ENCODE measurements around the gene ETV1.

Gene ETV1

GRCh38 chr7:13986208-13986607 lies 3.3 kb downstream of the ETV1 start:
- no peak for DNase-seq

- DNase-seq = no peak
These were observed 4.4 kb downstream of the ETV1 start for GRCh38 chr7:13984831-13985685.

- no peak for DNase-seq
These were observed 5.4 kb downstream of the ETV1 start for GRCh38 chr7:13984061-13984460.

- DNase-seq = peak in 1 of 3 donors; percentile 2
These were observed 6.4 kb downstream of the ETV1 start for GRCh38 chr7:13982940-13983677.

- DNase-seq = peak; percentile 17 to 21 (median 19)
These were observed 8.4 kb downstream of the ETV1 start for GRCh38 chr7:13981070-13981469.

- DNase-seq = no peak
These were observed 9.0 kb downstream of the ETV1 start for GRCh38 chr7:13980474-13980873.

GRCh38 chr7:13979671-13980435 lies 9.6 kb downstream of the ETV1 start:
- no peak for DNase-seq

GRCh38 chr7:13976594-13976993 lies 12.9 kb downstream of the ETV1 start:
- DNase-seq = no peak

- DNase-seq = no peak
These were observed 24.4 kb downstream of the ETV1 start for GRCh38 chr7:13965077-13965476.

GRCh38 chr7:13963925-13964324 lies 25.5 kb downstream of the ETV1 start:
- no peak for DNase-seq

- DNase-seq = no peak
These were observed 34.0 kb downstream of the ETV1 start for GRCh38 chr7:13955494-13955893.

- DNase-seq = no peak
These were observed 36.1 kb downstream of the ETV1 start for GRCh38 chr7:13953368-13953767.

GRCh38 chr7:13952921-13953320 lies 36.5 kb downstream of the ETV1 start:
- DNase-seq = no peak

- no peak for DNase-seq
These were observed 39.5 kb downstream of the ETV1 start for GRCh38 chr7:13949939-13950338.

GRCh38 chr7:13949445-13949844 lies 40.0 kb downstream of the ETV1 start:
- DNase-seq = no peak

GRCh38 chr7:13948019-13948801 lies 41.3 kb downstream of the ETV1 start:
- no peak for DNase-seq

GRCh38 chr7:13947535-13947934 lies 41.9 kb downstream of the ETV1 start:
- DNase-seq = no peak

- DNase-seq = no peak
These were observed 43.3 kb downstream of the ETV1 start for GRCh38 chr7:13946181-13946580.

GRCh38 chr7:13945670-13946069 lies 43.8 kb downstream of the ETV1 start:
- DNase-seq = no peak

- no peak for DNase-seq
These were observed 55.9 kb downstream of the ETV1 start for GRCh38 chr7:13933536-13933935.

- no peak for DNase-seq
These were observed 56.4 kb downstream of the ETV1 start for GRCh38 chr7:13933091-13933490.

- DNase-seq = no peak
These were observed 57.3 kb downstream of the ETV1 start for GRCh38 chr7:13932131-13932530.

- DNase-seq = no peak
These were observed 68.4 kb downstream of the ETV1 start for GRCh38 chr7:13921062-13921461.
